ENCODE data around the gene EDRF1.

EDRF1 gene

GRCh38 chr10:125788156-125789034 lies 68.9 kb downstream of the EDRF1 start:
- no peak for DNase-seq

- DNase-seq = no peak
Measured at GRCh38 chr10:125792342-125793300, 73.1 kb downstream of the EDRF1 start.

- no peak for DNase-seq
Measured at GRCh38 chr10:125795128-125795527, 75.6 kb downstream of the EDRF1 start.

- DNase-seq = no peak
Measured at GRCh38 chr10:125795637-125796190, 76.2 kb downstream of the EDRF1 start.

- no peak for DNase-seq
Measured at GRCh38 chr10:125797424-125797823, 77.9 kb downstream of the EDRF1 start.

GRCh38 chr10:125797994-125798662 lies 78.6 kb downstream of the EDRF1 start:
- DNase-seq = no peak

- no peak for DNase-seq
Measured at GRCh38 chr10:125799451-125800182, 80.1 kb downstream of the EDRF1 start.

- no peak for DNase-seq
Measured at GRCh38 chr10:125801574-125801973, 82.1 kb downstream of the EDRF1 start.

GRCh38 chr10:125802131-125802530 lies 82.6 kb downstream of the EDRF1 start:
- DNase-seq = no peak

- no peak for DNase-seq
Measured at GRCh38 chr10:125802739-125803138, 83.2 kb downstream of the EDRF1 start.

GRCh38 chr10:125808047-125808446 lies 88.5 kb downstream of the EDRF1 start:
- DNase-seq = no peak

GRCh38 chr10:125811251-125811650 lies 91.7 kb downstream of the EDRF1 start:
- no peak for DNase-seq

GRCh38 chr10:125812128-125812750 lies 92.7 kb downstream of the EDRF1 start:
- DNase-seq = no peak

All from activated effector memory CD4-positive, alpha-beta T cell treated with anti-CD3 and anti-CD28 coated beads, Interleukin-2, amount 50 U/mL, for 16 hours (primary cell).